IMR-90 (cell line): ENCODE data around the gene BSDC1. TPM values are rescaled to one million over a fixed set of nuclear protein-coding genes. Genes with fewer than 3 reads are reported as not detected.

Experiments used
- ATAC-seq: fragments of 200-7000 bp; cut with Tn5 transposase; 2 replicates; pipeline ENCODE4 v1.9.1; 2020; ENCODE audit warnings: low read depth, mild to moderate bottlenecking, moderate library complexity
- BruUV-seq: library from RNA; stranded (reverse); fragments of 400-500 nt; replicated peaks from 2 replicates; lab custom pipeline; 2021; lab: Mats Ljungman, UMichigan
- CTCF ChIA-PET: fragments of 300-600 bp; formaldehyde crosslinking; extraction: SDS; loops from one replicate; lab custom pipeline; 2021; ENCODE audit warnings: antibody characterized with exemption; lab: Yijun Ruan, JAX
- POLR2A ChIA-PET: fragments of 300-600 bp; sonication (Branson Sonifier 250); formaldehyde crosslinking; loops from one replicate; lab custom pipeline; 2022; ENCODE audit warnings: antibody characterized with exemption; ENCODE audit not compliant: unreplicated experiment; lab: Charles Lee
- DNase-seq: peaks from one replicate; pipeline ENCODE4 v3.0.0; 2013
- H2AFZ ChIP-seq: replicated peaks from 2 replicates; pipeline ENCODE3; 2013; ENCODE audit warnings: low read length, mild to moderate bottlenecking; ENCODE audit not compliant: poor library complexity
- H2AK5ac ChIP-seq: 2 replicates; pipeline ENCODE4 v1.6.1; 2013; ENCODE audit warnings: low read depth, low read length, inconsistent platforms
- H2AK9ac ChIP-seq: replicated peaks from 2 replicates; pipeline ENCODE3; 2013; ENCODE audit warnings: mild to moderate bottlenecking, low read depth, low read length, moderate library complexity; ENCODE audit not compliant: poor library complexity
- H2BK120ac ChIP-seq: 2 replicates; pipeline ENCODE4 v1.6.1; 2013; ENCODE audit warnings: low read depth, low read length, inconsistent platforms
- H2BK15ac ChIP-seq: 3 replicates; pipeline ENCODE4 v1.6.1; 2013; ENCODE audit warnings: low read depth, low read length, inconsistent platforms
- H2BK20ac ChIP-seq: 2 replicates; pipeline ENCODE4 v1.6.1; 2013; ENCODE audit warnings: low read depth, mild to moderate bottlenecking, inconsistent platforms, low read length, moderate library complexity
- H2BK5ac ChIP-seq: 2 replicates; pipeline ENCODE4 v1.6.1; 2013; ENCODE audit warnings: mild to moderate bottlenecking, low read depth, low read length, inconsistent platforms; ENCODE audit not compliant: poor library complexity, severe bottlenecking
- H3K14ac ChIP-seq: replicated peaks from 2 replicates; pipeline ENCODE4 v1.6.1; 2013; ENCODE audit warnings: low read depth, low read length, inconsistent platforms
- H3K18ac ChIP-seq: 2 replicates; pipeline ENCODE4 v1.6.1; 2013; ENCODE audit warnings: low read depth, low read length, control low read depth
- H3K23ac ChIP-seq: 2 replicates; pipeline ENCODE4 v1.6.1; 2013; ENCODE audit warnings: low read depth, low read length, inconsistent platforms
- H3K27ac ChIP-seq: 2 replicates; pipeline ENCODE4 v1.5.1; 2013; ENCODE audit warnings: mild to moderate bottlenecking, control low read depth, low read length; ENCODE audit not compliant: insufficient read depth
- H3K27me3 ChIP-seq: 2 replicates; pipeline ENCODE4 v1.6.1; 2013; ENCODE audit warnings: low read length; ENCODE audit not compliant: control insufficient read depth, insufficient read depth
- H3K36me3 ChIP-seq: 2 replicates; pipeline ENCODE4 v1.6.1; 2013; ENCODE audit warnings: low read length, mixed read lengths; ENCODE audit not compliant: control insufficient read depth, insufficient read depth
- H3K4ac ChIP-seq: 2 replicates; pipeline ENCODE4 v1.6.1; 2013; ENCODE audit warnings: low read depth, low read length, inconsistent platforms
- H3K4me1 ChIP-seq: 2 replicates; pipeline ENCODE4 v1.6.1; 2013; ENCODE audit warnings: low read length, mixed read lengths; ENCODE audit not compliant: control insufficient read depth, insufficient read depth
- H3K4me2 ChIP-seq: 2 replicates; pipeline ENCODE4 v1.6.1; 2013; ENCODE audit warnings: low read depth, mild to moderate bottlenecking, control low read depth, low read length, moderate library complexity
- H3K4me3 ChIP-seq: 2 replicates; pipeline ENCODE4 v1.5.1; 2013; ENCODE audit warnings: low read depth, mild to moderate bottlenecking, control low read depth, low read length, moderate library complexity; ENCODE audit not compliant: insufficient read depth
- H3K56ac ChIP-seq: 2 replicates; pipeline ENCODE4 v1.6.1; 2013; ENCODE audit warnings: low read length, inconsistent platforms; ENCODE audit not compliant: insufficient read depth; ENCODE audit errors: extremely low read depth
- H3K79me1 ChIP-seq, 2 experiments: 2 replicates each; pipeline ENCODE4 v1.6.1; 2013; ENCODE audit warnings: low read length in 2 of 2, inconsistent platforms in 1 of 2, low read depth in 1 of 2
- H3K9ac ChIP-seq: 2 replicates; pipeline ENCODE4 v1.6.1; 2013; ENCODE audit warnings: low read depth, low read length, control low read depth
- H3K9me1 ChIP-seq: 2 replicates; pipeline ENCODE4 v1.6.1; 2013; ENCODE audit warnings: low read length, inconsistent platforms; ENCODE audit not compliant: insufficient read depth
- H3K9me3 ChIP-seq: 2 replicates; pipeline ENCODE4 v1.6.1; 2013; ENCODE audit warnings: low read length; ENCODE audit not compliant: control insufficient read depth, insufficient read depth
- H4K20me1 ChIP-seq: 2 replicates; pipeline ENCODE4 v1.6.1; 2013; ENCODE audit warnings: low read length, inconsistent platforms; ENCODE audit not compliant: insufficient read depth
- H4K5ac ChIP-seq: 2 replicates; pipeline ENCODE4 v1.6.1; 2013; ENCODE audit warnings: mild to moderate bottlenecking, low read depth, low read length, control low read depth
- H4K8ac ChIP-seq, 2 experiments: 2 replicates each; pipeline ENCODE4 v1.6.1; 2013; ENCODE audit warnings: low read depth in 2 of 2, low read length in 2 of 2, control low read depth in 1 of 2, inconsistent platforms in 1 of 2
- H4K91ac ChIP-seq: 2 replicates; pipeline ENCODE4 v1.6.1; 2013; ENCODE audit warnings: low read depth, low read length, inconsistent platforms; ENCODE audit not compliant: insufficient read depth
- CEBPB ChIP-seq: IDR thresholded peaks from 2 replicates; pipeline ENCODE4 v1.6.1; 2012; ENCODE audit warnings: low read depth, low read length, improper control_type of control experiment
- MAFK ChIP-seq: IDR thresholded peaks from 2 replicates; pipeline ENCODE4 v1.6.1; 2012; ENCODE audit warnings: low read depth, low read length, improper control_type of control experiment
- MXI1 ChIP-seq: IDR thresholded peaks from 2 replicates; pipeline ENCODE4 v1.6.1; 2012; ENCODE audit warnings: low read depth, mild to moderate bottlenecking, low read length, moderate library complexity, borderline replicate concordance
- SMC3 ChIP-seq: fragments of 150-350 bp; IDR thresholded peaks from 2 replicates; pipeline ENCODE4 v1.6.1; 2016; ENCODE audit warnings: low read depth, mild to moderate bottlenecking, antibody characterized with exemption, low read length, moderate library complexity
- USF2 ChIP-seq: fragments of 150-350 bp; IDR thresholded peaks from 2 replicates; pipeline ENCODE4 v1.6.1; 2017; ENCODE audit warnings: mild to moderate bottlenecking, antibody characterized with exemption, low read length, low read depth
- WGBS, 2 experiments: methylation state at CpG; one replicate each; pipeline versions ENCODE4 v1.1.5 to v1.1.7; 2013; ENCODE audit warnings: missing lambda C conversion rate in 2 of 2; ENCODE audit not compliant: insufficient read length in 1 of 2; ENCODE audit errors: extremely low coverage in 2 of 2; 5-methylcytosine and 5-hydroxymethylcytosine counted together
- dilution Hi-C: fragments of 300-500 bp; cut with HindIII; formaldehyde crosslinking; loops from one replicate; pipeline ENCODE4 v1.14.3; 2018; ENCODE audit warnings: low sequenced_read_pairs; ENCODE audit not compliant: unreplicated experiment
- in situ Hi-C: fragments of 300-500 bp; cut with MboI; formaldehyde crosslinking; loops from 3 replicates; pipeline ENCODE4 v1.14.3; 2019; ENCODE audit warnings: low sequenced_read_pairs, inconsistent platforms, mixed read lengths
- intact Hi-C: fragments of 100-400 bp; cut with micrococcal nuclease; formaldehyde crosslinking; loops from 2 replicates; pipeline ENCODE4 v1.10.0; 2022
- polyA plus RNA-seq, 3 experiments: library from polyadenylated mRNA; depleted of rRNA; stranded (reverse); fragments of >200 nt; gene quantifications; 2 replicates each; pipeline ENCODE4 v1.2.3, GENCODE V29; 2012; ENCODE audit warnings: low replicate concordance in 1 of 3
- total RNA-seq: library from RNA; depleted of rRNA; stranded (reverse); fragments of >200 nt; gene quantifications from 2 replicates; pipeline ENCODE4 v1.2.3, GENCODE V29; 2012

Gene BSDC1
- total and polyA plus RNA-seq, 2 of the 4 experiments (the other 2 are of a cell fraction) = 56.8 to 60.4 TPM

GRCh38 chr1:32427264-32427963, 33.2 kb upstream of the BSDC1 start:
- DNase-seq = no peak
- H2AK9ac ChIP-seq = no peak overlapping the region
- no peak overlapping the region for H2BK120ac ChIP-seq
- no peak overlapping the region for H2AFZ ChIP-seq
- no peak overlapping the region for H2BK5ac ChIP-seq
- in situ Hi-C loops (no loop called here), dilution Hi-C loops (no loop called here), intact Hi-C loops (no loop called here)
- peaks cover 63% of the 10 kb centered on the region for H3K27me3 ChIP-seq
- no peak overlapping the region for H3K23ac ChIP-seq
- no peak overlapping the region for H4K8ac ChIP-seq
- ChIA-PET POLR2A (no interaction called here), CTCF (interaction anchor here (1.5 kb wide), 1 partner anchor 16 kb away, joined by 3 read pairs; no protein-coding TSS in a partner anchor)
- H3K27ac ChIP-seq = no peak overlapping the region
- H3K56ac ChIP-seq = no peak overlapping the region
- BruUV-seq = no TSS peak
- 71% methylated on average over 11 of the region's 17 CpGs; no CpG with 5 or more reads in 1 of the 2 experiments for WGBS, 2 experiments
- no peak overlapping the region for H4K91ac ChIP-seq
- H3K4ac ChIP-seq = no peak overlapping the region
- no peak overlapping the region for H4K5ac ChIP-seq
- no peaks in the 10 kb centered on the region for H3K4me1 ChIP-seq
- TF ChIP-seq SMC3 = no peak
- TF ChIP-seq USF2 = no peak
- TF ChIP-seq MAFK = no peak
- no peak for TF ChIP-seq CEBPB
- TF ChIP-seq MXI1 = no peak
- H2AK5ac ChIP-seq = no peak overlapping the region
- no peak overlapping the region; the same call in 1 of the 2 replicates for H3K4me2 ChIP-seq
- no peak overlapping the region for H3K9ac ChIP-seq
- H3K18ac ChIP-seq = no peak overlapping the region
- H3K4me3 ChIP-seq = no peak overlapping the region
- H3K79me1 ChIP-seq = no peaks in the 10 kb centered on the region
- no peaks in the 10 kb centered on the region; the same call in 1 of the 2 replicates for H3K9me3 ChIP-seq
- H4K20me1 ChIP-seq = no peaks in the 10 kb centered on the region
- H2BK15ac ChIP-seq = no peak overlapping the region
- H3K14ac ChIP-seq = no peak overlapping the region
- no peaks in the 10 kb centered on the region for H3K9me1 ChIP-seq
- no peaks in the 10 kb centered on the region for H3K36me3 ChIP-seq
- no peak for ATAC-seq
- H2BK20ac ChIP-seq = no peak overlapping the region
